ENCODE results near the gene SUCO.

GRCh38 chr1:172616636-172617035, 83.7 kb downstream of the SUCO start:
- TF ChIP-seq POLR2A (IDR thresholded peaks at IDR 0.05) = no peak
- TF ChIP-seq CTCF (IDR thresholded peaks at IDR 0.05 in 4 of 5, conservative IDR thresholded peaks at IDR 0.05 in 1 of 5) = no peak

Measured in gastrocnemius medialis (tissue), 4 donors.